IMR-90 (cell line): ENCODE measurements around the gene GDF15. TPM values are rescaled to one million over a fixed set of nuclear protein-coding genes. Genes with fewer than 3 reads are reported as not detected.

Experiments
- ATAC-seq: fragments of 200-7000 bp; cut with Tn5 transposase; 2 replicates; pipeline ENCODE4 v1.9.1; 2020; ENCODE audit warnings: low read depth, mild to moderate bottlenecking, moderate library complexity
- BruUV-seq: library from RNA; stranded (reverse); fragments of 400-500 nt; replicated peaks from 2 replicates; lab custom pipeline; 2021; lab: Mats Ljungman, UMichigan
- CTCF ChIA-PET: fragments of 300-600 bp; formaldehyde crosslinking; extraction: SDS; loops from one replicate; lab custom pipeline; 2021; ENCODE audit warnings: antibody characterized with exemption; lab: Yijun Ruan, JAX
- POLR2A ChIA-PET: fragments of 300-600 bp; sonication (Branson Sonifier 250); formaldehyde crosslinking; loops from one replicate; lab custom pipeline; 2022; ENCODE audit warnings: antibody characterized with exemption; ENCODE audit not compliant: unreplicated experiment; lab: Charles Lee
- DNase-seq: peaks from one replicate; pipeline ENCODE4 v3.0.0; 2013
- H2AFZ ChIP-seq: replicated peaks from 2 replicates; pipeline ENCODE3; 2013; ENCODE audit warnings: low read length, mild to moderate bottlenecking; ENCODE audit not compliant: poor library complexity
- H2AK5ac ChIP-seq: 2 replicates; pipeline ENCODE4 v1.6.1; 2013; ENCODE audit warnings: low read depth, low read length, inconsistent platforms
- H2AK9ac ChIP-seq: replicated peaks from 2 replicates; pipeline ENCODE3; 2013; ENCODE audit warnings: mild to moderate bottlenecking, low read depth, low read length, moderate library complexity; ENCODE audit not compliant: poor library complexity
- H2BK120ac ChIP-seq: 2 replicates; pipeline ENCODE4 v1.6.1; 2013; ENCODE audit warnings: low read depth, low read length, inconsistent platforms
- H2BK15ac ChIP-seq: 3 replicates; pipeline ENCODE4 v1.6.1; 2013; ENCODE audit warnings: low read depth, low read length, inconsistent platforms
- H2BK20ac ChIP-seq: 2 replicates; pipeline ENCODE4 v1.6.1; 2013; ENCODE audit warnings: low read depth, mild to moderate bottlenecking, inconsistent platforms, low read length, moderate library complexity
- H2BK5ac ChIP-seq: 2 replicates; pipeline ENCODE4 v1.6.1; 2013; ENCODE audit warnings: mild to moderate bottlenecking, low read depth, low read length, inconsistent platforms; ENCODE audit not compliant: poor library complexity, severe bottlenecking
- H3K14ac ChIP-seq: replicated peaks from 2 replicates; pipeline ENCODE4 v1.6.1; 2013; ENCODE audit warnings: low read depth, low read length, inconsistent platforms
- H3K18ac ChIP-seq: 2 replicates; pipeline ENCODE4 v1.6.1; 2013; ENCODE audit warnings: low read depth, low read length, control low read depth
- H3K23ac ChIP-seq: 2 replicates; pipeline ENCODE4 v1.6.1; 2013; ENCODE audit warnings: low read depth, low read length, inconsistent platforms
- H3K27ac ChIP-seq: 2 replicates; pipeline ENCODE4 v1.5.1; 2013; ENCODE audit warnings: mild to moderate bottlenecking, control low read depth, low read length; ENCODE audit not compliant: insufficient read depth
- H3K27me3 ChIP-seq: 2 replicates; pipeline ENCODE4 v1.6.1; 2013; ENCODE audit warnings: low read length; ENCODE audit not compliant: control insufficient read depth, insufficient read depth
- H3K36me3 ChIP-seq: 2 replicates; pipeline ENCODE4 v1.6.1; 2013; ENCODE audit warnings: low read length, mixed read lengths; ENCODE audit not compliant: control insufficient read depth, insufficient read depth
- H3K4ac ChIP-seq: 2 replicates; pipeline ENCODE4 v1.6.1; 2013; ENCODE audit warnings: low read depth, low read length, inconsistent platforms
- H3K4me1 ChIP-seq: 2 replicates; pipeline ENCODE4 v1.6.1; 2013; ENCODE audit warnings: low read length, mixed read lengths; ENCODE audit not compliant: control insufficient read depth, insufficient read depth
- H3K4me2 ChIP-seq: 2 replicates; pipeline ENCODE4 v1.6.1; 2013; ENCODE audit warnings: low read depth, mild to moderate bottlenecking, control low read depth, low read length, moderate library complexity
- H3K4me3 ChIP-seq: 2 replicates; pipeline ENCODE4 v1.5.1; 2013; ENCODE audit warnings: low read depth, mild to moderate bottlenecking, control low read depth, low read length, moderate library complexity; ENCODE audit not compliant: insufficient read depth
- H3K56ac ChIP-seq: 2 replicates; pipeline ENCODE4 v1.6.1; 2013; ENCODE audit warnings: low read length, inconsistent platforms; ENCODE audit not compliant: insufficient read depth; ENCODE audit errors: extremely low read depth
- H3K79me1 ChIP-seq, 2 experiments: 2 replicates each; pipeline ENCODE4 v1.6.1; 2013; ENCODE audit warnings: low read length in 2 of 2, inconsistent platforms in 1 of 2, low read depth in 1 of 2
- H3K9ac ChIP-seq: 2 replicates; pipeline ENCODE4 v1.6.1; 2013; ENCODE audit warnings: low read depth, low read length, control low read depth
- H3K9me1 ChIP-seq: 2 replicates; pipeline ENCODE4 v1.6.1; 2013; ENCODE audit warnings: low read length, inconsistent platforms; ENCODE audit not compliant: insufficient read depth
- H3K9me3 ChIP-seq: 2 replicates; pipeline ENCODE4 v1.6.1; 2013; ENCODE audit warnings: low read length; ENCODE audit not compliant: control insufficient read depth, insufficient read depth
- H4K20me1 ChIP-seq: 2 replicates; pipeline ENCODE4 v1.6.1; 2013; ENCODE audit warnings: low read length, inconsistent platforms; ENCODE audit not compliant: insufficient read depth
- H4K5ac ChIP-seq: 2 replicates; pipeline ENCODE4 v1.6.1; 2013; ENCODE audit warnings: mild to moderate bottlenecking, low read depth, low read length, control low read depth
- H4K8ac ChIP-seq, 2 experiments: 2 replicates each; pipeline ENCODE4 v1.6.1; 2013; ENCODE audit warnings: low read depth in 2 of 2, low read length in 2 of 2, control low read depth in 1 of 2, inconsistent platforms in 1 of 2
- H4K91ac ChIP-seq: 2 replicates; pipeline ENCODE4 v1.6.1; 2013; ENCODE audit warnings: low read depth, low read length, inconsistent platforms; ENCODE audit not compliant: insufficient read depth
- BHLHE40 ChIP-seq: fragments of 150-350 bp; IDR thresholded peaks from 2 replicates; pipeline ENCODE4 v1.6.1; 2016; ENCODE audit warnings: mild to moderate bottlenecking, low read depth, low read length
- CEBPB ChIP-seq: IDR thresholded peaks from 2 replicates; pipeline ENCODE4 v1.6.1; 2012; ENCODE audit warnings: low read depth, low read length, improper control_type of control experiment
- FOS ChIP-seq: fragments of 150-350 bp; IDR thresholded peaks from 2 replicates; pipeline ENCODE4 v1.6.1; 2016; ENCODE audit warnings: low read depth, low read length
- MAFK ChIP-seq: IDR thresholded peaks from 2 replicates; pipeline ENCODE4 v1.6.1; 2012; ENCODE audit warnings: low read depth, low read length, improper control_type of control experiment
- MAZ ChIP-seq: IDR thresholded peaks from 2 replicates; pipeline ENCODE4 v1.6.1; 2012; ENCODE audit warnings: low read depth, mild to moderate bottlenecking, low read length, improper control_type of control experiment, moderate library complexity, borderline replicate concordance
- NFE2L2 ChIP-seq: fragments of 150-350 bp; IDR thresholded peaks from 2 replicates; pipeline ENCODE4 v1.6.1; 2016; ENCODE audit warnings: low read depth, mild to moderate bottlenecking, low read length
- RAD21 ChIP-seq: IDR thresholded peaks from 2 replicates; pipeline ENCODE4 v1.6.1; 2012; ENCODE audit warnings: low read length, improper control_type of control experiment
- RCOR1 ChIP-seq: IDR thresholded peaks from 2 replicates; pipeline ENCODE4 v1.6.1; 2012; ENCODE audit warnings: mild to moderate bottlenecking, low read length, improper control_type of control experiment; ENCODE audit not compliant: insufficient replicate concordance
- RFX5 ChIP-seq: IDR thresholded peaks from 2 replicates; pipeline ENCODE4 v1.8.0; 2012; ENCODE audit warnings: low read depth, mild to moderate bottlenecking, low read length, moderate library complexity
- SMC3 ChIP-seq: fragments of 150-350 bp; IDR thresholded peaks from 2 replicates; pipeline ENCODE4 v1.6.1; 2016; ENCODE audit warnings: low read depth, mild to moderate bottlenecking, antibody characterized with exemption, low read length, moderate library complexity
- WGBS, 2 experiments: methylation state at CpG; one replicate each; pipeline versions ENCODE4 v1.1.5 to v1.1.7; 2013; ENCODE audit warnings: missing lambda C conversion rate in 2 of 2; ENCODE audit not compliant: insufficient read length in 1 of 2; ENCODE audit errors: extremely low coverage in 2 of 2; 5-methylcytosine and 5-hydroxymethylcytosine counted together
- dilution Hi-C: fragments of 300-500 bp; cut with HindIII; formaldehyde crosslinking; loops from one replicate; pipeline ENCODE4 v1.14.3; 2018; ENCODE audit warnings: low sequenced_read_pairs; ENCODE audit not compliant: unreplicated experiment
- in situ Hi-C: fragments of 300-500 bp; cut with MboI; formaldehyde crosslinking; loops from 3 replicates; pipeline ENCODE4 v1.14.3; 2019; ENCODE audit warnings: low sequenced_read_pairs, inconsistent platforms, mixed read lengths
- intact Hi-C: fragments of 100-400 bp; cut with micrococcal nuclease; formaldehyde crosslinking; loops from 2 replicates; pipeline ENCODE4 v1.10.0; 2022
- polyA plus RNA-seq, 3 experiments: library from polyadenylated mRNA; depleted of rRNA; stranded (reverse); fragments of >200 nt; gene quantifications; 2 replicates each; pipeline ENCODE4 v1.2.3, GENCODE V29; 2012; ENCODE audit warnings: low replicate concordance in 1 of 3
- total RNA-seq: library from RNA; depleted of rRNA; stranded (reverse); fragments of >200 nt; gene quantifications from 2 replicates; pipeline ENCODE4 v1.2.3, GENCODE V29; 2012
- TF ChIP-seq, protein P1 (sequence below): fragments of 150-350 bp; IDR thresholded peaks from 2 replicates; pipeline ENCODE4 v1.6.1; 2016; ENCODE audit warnings: low read depth, mild to moderate bottlenecking, low read length, moderate library complexity, borderline replicate concordance
- TF ChIP-seq, protein P2 (sequence below): conservative IDR thresholded peaks from 2 replicates; pipeline ENCODE4 v1.5.1; 2012; ENCODE audit warnings: mild to moderate bottlenecking, low read depth, low read length, improper control_type of control experiment
- TF ChIP-seq, protein P3 (sequence below): fragments of 150-350 bp; IDR thresholded peaks from 2 replicates; pipeline ENCODE4 v1.6.1; 2017; ENCODE audit warnings: mild to moderate bottlenecking, antibody characterized with exemption, low read length, low read depth

Gene GDF15
- total and polyA plus RNA-seq, 2 of the 4 experiments (the other 2 are of a cell fraction), result 5.6 to 49.8 TPM

DNA sequence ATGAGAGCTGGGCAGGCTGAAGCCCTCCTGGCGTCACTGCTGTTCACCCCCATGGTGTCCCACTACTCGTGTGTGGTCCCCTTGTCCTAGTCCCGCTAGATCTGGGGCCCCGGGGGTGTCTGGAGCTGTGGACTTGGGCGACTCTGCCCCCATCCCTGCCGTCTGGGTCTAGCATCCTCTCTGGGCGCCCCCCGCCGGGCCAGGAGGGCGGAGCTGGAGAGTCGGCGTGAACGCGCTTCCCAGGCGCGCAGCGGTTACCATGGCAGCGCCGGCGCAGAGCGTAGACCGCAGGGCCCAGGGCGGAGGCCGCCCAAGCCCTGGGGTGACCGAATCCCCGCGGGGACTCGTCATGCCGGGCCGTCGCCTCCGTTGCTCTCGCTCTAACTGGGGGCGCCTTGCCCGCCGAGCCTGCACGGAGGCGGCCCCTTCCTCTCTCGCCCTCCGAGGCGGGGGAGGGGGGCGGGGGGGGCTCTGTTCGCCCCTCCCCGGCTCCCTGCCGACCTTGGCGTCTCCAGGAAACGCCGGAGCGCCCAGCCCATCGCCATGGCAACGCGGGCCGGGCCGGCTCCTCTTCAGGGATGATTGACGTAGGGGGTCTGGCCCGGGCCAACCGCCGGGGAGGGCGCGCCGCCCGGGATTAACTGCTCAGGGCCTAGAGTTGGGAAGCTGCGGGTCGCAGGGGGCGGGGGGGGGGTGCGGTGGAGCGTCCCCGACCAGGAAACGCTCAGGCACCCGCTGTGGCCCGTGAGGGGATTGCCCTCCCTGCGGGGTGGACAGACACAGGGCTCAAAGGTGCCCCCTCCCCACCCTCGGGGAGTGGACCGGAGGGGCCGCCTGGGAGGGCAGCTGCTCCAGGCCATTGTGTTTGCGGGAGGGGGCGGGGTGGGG lies 43.1 kb downstream of the GDF15 start:
- Histone ChIP-seq H3K18ac (no peak overlapping the region), H3K36me3 (no peaks in the 10 kb centered on the region; the same call in 1 of the 2 replicates), H4K8ac (peak overlapping the region in 1 of 2 experiments; percentile 34; a peak in 1 of 4 replicates), H2BK15ac (no peak overlapping the region), H2AK9ac (peak overlapping the region; percentile 29), H2AK5ac (no peak overlapping the region), H4K20me1 (peaks cover 43% of the 10 kb centered on the region), H3K14ac (no peak overlapping the region), H3K27ac (no peak overlapping the region; the same call in 1 of the 2 replicates), H2AFZ (peak overlapping the region; percentile 86), H3K23ac (no peak overlapping the region), H3K9ac (no peak overlapping the region), H4K91ac (no peak overlapping the region), H3K4me3 (peak overlapping the region; percentile 23), H2BK120ac (no peak overlapping the region), H3K9me3 (no peaks in the 10 kb centered on the region), H3K56ac (no peak overlapping the region), H3K79me1 (peaks cover 9 to 62% of the 10 kb centered on the region in 2 experiments; a peak in 3 of 4 replicates), H3K4ac (0 out of 2 replicates have a peak overlapping the region, but pooled peaks have one; percentile 18), H3K27me3 (no peaks in the 10 kb centered on the region), H2BK5ac (peak overlapping the region; percentile 11), H2BK20ac (no peak overlapping the region), H3K9me1 (peaks cover 15% of the 10 kb centered on the region), H4K5ac (no peak overlapping the region), H3K4me2 (peak overlapping the region; percentile 31; the same call in 1 of the 2 replicates), H3K4me1 (peaks cover 19% of the 10 kb centered on the region)
- POLR2A ChIA-PET, result no interaction called here
- 3% methylated on average over 27 of the region's 77 CpGs; no CpG with 5 or more reads in 1 of the 2 experiments for WGBS, 2 experiments
- ATAC-seq, result peak; percentile 73
- in situ Hi-C loops, result no loop called here
- peak; percentile 72 for DNase-seq
- intact Hi-C loops, result no loop called here
- no TSS peak for BruUV-seq
- CTCF ChIA-PET, result no interaction called here
- dilution Hi-C loops, result no loop called here
- TF ChIP-seq CEBPB, result no peak
- TF ChIP-seq RAD21, result no peak
- TF ChIP-seq, protein P1, sequence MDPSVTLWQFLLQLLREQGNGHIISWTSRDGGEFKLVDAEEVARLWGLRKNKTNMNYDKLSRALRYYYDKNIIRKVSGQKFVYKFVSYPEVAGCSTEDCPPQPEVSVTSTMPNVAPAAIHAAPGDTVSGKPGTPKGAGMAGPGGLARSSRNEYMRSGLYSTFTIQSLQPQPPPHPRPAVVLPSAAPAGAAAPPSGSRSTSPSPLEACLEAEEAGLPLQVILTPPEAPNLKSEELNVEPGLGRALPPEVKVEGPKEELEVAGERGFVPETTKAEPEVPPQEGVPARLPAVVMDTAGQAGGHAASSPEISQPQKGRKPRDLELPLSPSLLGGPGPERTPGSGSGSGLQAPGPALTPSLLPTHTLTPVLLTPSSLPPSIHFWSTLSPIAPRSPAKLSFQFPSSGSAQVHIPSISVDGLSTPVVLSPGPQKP, result no peak
- no peak for TF ChIP-seq RFX5
- TF ChIP-seq MAZ, result peak; percentile 70
- TF ChIP-seq, protein P2, sequence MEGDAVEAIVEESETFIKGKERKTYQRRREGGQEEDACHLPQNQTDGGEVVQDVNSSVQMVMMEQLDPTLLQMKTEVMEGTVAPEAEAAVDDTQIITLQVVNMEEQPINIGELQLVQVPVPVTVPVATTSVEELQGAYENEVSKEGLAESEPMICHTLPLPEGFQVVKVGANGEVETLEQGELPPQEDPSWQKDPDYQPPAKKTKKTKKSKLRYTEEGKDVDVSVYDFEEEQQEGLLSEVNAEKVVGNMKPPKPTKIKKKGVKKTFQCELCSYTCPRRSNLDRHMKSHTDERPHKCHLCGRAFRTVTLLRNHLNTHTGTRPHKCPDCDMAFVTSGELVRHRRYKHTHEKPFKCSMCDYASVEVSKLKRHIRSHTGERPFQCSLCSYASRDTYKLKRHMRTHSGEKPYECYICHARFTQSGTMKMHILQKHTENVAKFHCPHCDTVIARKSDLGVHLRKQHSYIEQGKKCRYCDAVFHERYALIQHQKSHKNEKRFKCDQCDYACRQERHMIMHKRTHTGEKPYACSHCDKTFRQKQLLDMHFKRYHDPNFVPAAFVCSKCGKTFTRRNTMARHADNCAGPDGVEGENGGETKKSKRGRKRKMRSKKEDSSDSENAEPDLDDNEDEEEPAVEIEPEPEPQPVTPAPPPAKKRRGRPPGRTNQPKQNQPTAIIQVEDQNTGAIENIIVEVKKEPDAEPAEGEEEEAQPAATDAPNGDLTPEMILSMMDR, result no peak
- TF ChIP-seq FOS, result no peak
- TF ChIP-seq NFE2L2, result no peak
- TF ChIP-seq, protein P3, sequence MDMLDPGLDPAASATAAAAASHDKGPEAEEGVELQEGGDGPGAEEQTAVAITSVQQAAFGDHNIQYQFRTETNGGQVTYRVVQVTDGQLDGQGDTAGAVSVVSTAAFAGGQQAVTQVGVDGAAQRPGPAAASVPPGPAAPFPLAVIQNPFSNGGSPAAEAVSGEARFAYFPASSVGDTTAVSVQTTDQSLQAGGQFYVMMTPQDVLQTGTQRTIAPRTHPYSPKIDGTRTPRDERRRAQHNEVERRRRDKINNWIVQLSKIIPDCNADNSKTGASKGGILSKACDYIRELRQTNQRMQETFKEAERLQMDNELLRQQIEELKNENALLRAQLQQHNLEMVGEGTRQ, result no peak
- no peak for TF ChIP-seq SMC3
- TF ChIP-seq MAFK, result no peak
- TF ChIP-seq RCOR1, result no peak
- no peak for TF ChIP-seq BHLHE40
